ENCODE results near the gene RHOG.
"Not testable (repeated sequence)": the region's sequence is repeated elsewhere in the genome, so short reads cannot be mapped to it uniquely, and the experiment has no call there.

Gene RHOG

GRCh38 chr11:3834349-3834663 lies 6.5 kb downstream of the RHOG start:
- DNase-seq (ENCODE audit: low spot score) = no peak

GRCh38 chr11:3833449-3833848 lies 7.3 kb downstream of the RHOG start:
- DNase-seq (ENCODE audit: low spot score) = no peak

GRCh38 chr11:3832816-3833215 lies 7.9 kb downstream of the RHOG start:
- DNase-seq (ENCODE audit: low spot score) = no peak

- no peak for DNase-seq (ENCODE audit: low spot score)
Observed at GRCh38 chr11:3831378-3832239, 9.2 kb downstream of the RHOG start.

GRCh38 chr11:3830730-3831129 lies 10.0 kb downstream of the RHOG start:
- DNase-seq (ENCODE audit: low spot score) = no peak

GRCh38 chr11:3830088-3830487 lies 10.7 kb downstream of the RHOG start:
- DNase-seq (ENCODE audit: low spot score) = no peak

- DNase-seq (ENCODE audit: low spot score) = peak; percentile 48
Observed at GRCh38 chr11:3827434-3828186, 13.1 kb downstream of the RHOG start.

- peak; percentile 98 for DNase-seq (ENCODE audit: low spot score)
Observed at GRCh38 chr11:3826721-3827120, 14.0 kb downstream of the RHOG start.

- no peak for DNase-seq (ENCODE audit: low spot score)
Observed at GRCh38 chr11:3825473-3826154, 15.1 kb downstream of the RHOG start.

GRCh38 chr11:3824714-3825472 lies 15.9 kb downstream of the RHOG start:
- DNase-seq (ENCODE audit: low spot score) = peak; percentile 78

- no peak for DNase-seq (ENCODE audit: low spot score)
Observed at GRCh38 chr11:3823762-3824506, 16.8 kb downstream of the RHOG start.

GRCh38 chr11:3823303-3823702 lies 17.5 kb downstream of the RHOG start:
- DNase-seq (ENCODE audit: low spot score) = no peak

- DNase-seq (ENCODE audit: low spot score) = no peak
Observed at GRCh38 chr11:3822312-3822711, 18.4 kb downstream of the RHOG start.

GRCh38 chr11:3820971-3821370 lies 19.8 kb downstream of the RHOG start:
- DNase-seq (ENCODE audit: low spot score) = no peak

GRCh38 chr11:3817181-3817800 lies 23.5 kb downstream of the RHOG start:
- no peak for DNase-seq (ENCODE audit: low spot score)

- no peak for DNase-seq (ENCODE audit: low spot score)
Observed at GRCh38 chr11:3816673-3817072, 24.1 kb downstream of the RHOG start.

GRCh38 chr11:3815845-3816244 lies 24.9 kb downstream of the RHOG start:
- DNase-seq (ENCODE audit: low spot score) = no peak

- DNase-seq (ENCODE audit: low spot score) = not testable (repeated sequence)
Observed at GRCh38 chr11:3814832-3815231, 25.9 kb downstream of the RHOG start.

GRCh38 chr11:3810951-3811350 lies 29.8 kb downstream of the RHOG start:
- DNase-seq (ENCODE audit: low spot score) = no peak

- no peak for DNase-seq (ENCODE audit: low spot score)
Observed at GRCh38 chr11:3810446-3810845, 30.3 kb downstream of the RHOG start.

GRCh38 chr11:3809624-3809928 lies 31.2 kb downstream of the RHOG start:
- DNase-seq (ENCODE audit: low spot score) = no peak
